WERI-Rb-1 (cell line): ENCODE data around the gene CBLN4.

Experiments used
- DNase-seq: peaks from one replicate; pipeline ENCODE4 v3.0.0-alpha.2; 2020
- H3K27ac ChIP-seq: fragments of 250-450 bp; sonication (Bioruptor Pico); 2 replicates; pipeline ENCODE4 v1.5.1; 2020; ENCODE audit warnings: mild to moderate bottlenecking, moderate library complexity
- H3K27me3 ChIP-seq: fragments of 250-450 bp; sonication (Bioruptor Pico); 2 replicates; pipeline ENCODE4 v1.5.1; 2021; ENCODE audit warnings: mild to moderate bottlenecking, low read depth, moderate library complexity; ENCODE audit not compliant: insufficient read depth, severe bottlenecking
- H3K36me3 ChIP-seq: fragments of 250-450 bp; sonication (Bioruptor Pico); 2 replicates; pipeline ENCODE4 v1.5.1; 2020; ENCODE audit warnings: mild to moderate bottlenecking, moderate library complexity
- H3K4me3 ChIP-seq: 2 replicates; pipeline ENCODE4 v1.5.1; 2011; ENCODE audit warnings: low read depth, mild to moderate bottlenecking, control low read depth, low read length
- H3K9me3 ChIP-seq: fragments of 250-450 bp; sonication (Bioruptor Pico); 2 replicates; pipeline ENCODE4 v1.5.1; 2021; ENCODE audit warnings: mild to moderate bottlenecking, moderate library complexity; ENCODE audit not compliant: severe bottlenecking
- CTCF ChIP-seq: IDR thresholded peaks from 2 replicates; pipeline ENCODE4 v1.5.1; 2011; ENCODE audit warnings: low read depth, mild to moderate bottlenecking, control low read depth, inconsistent platforms, low read length

The CBLN4 gene

GRCh38 chr20:56001890-56002289, 3.4 kb downstream of the CBLN4 start:
- no peak for DNase-seq
- no peak overlapping the region for H3K4me3 ChIP-seq
- peaks cover 79% of the 10 kb centered on the region for H3K27me3 ChIP-seq
- H3K27ac ChIP-seq = no peak overlapping the region
- H3K36me3 ChIP-seq = no peaks in the 10 kb centered on the region
- no peak for TF ChIP-seq CTCF
- no peaks in the 10 kb centered on the region for H3K9me3 ChIP-seq

GRCh38 chr20:56001106-56001785, 4.1 kb downstream of the CBLN4 start:
- no peaks in the 10 kb centered on the region for H3K9me3 ChIP-seq
- DNase-seq = no peak
- TF ChIP-seq CTCF = no peak
- H3K4me3 ChIP-seq = no peak overlapping the region
- H3K27ac ChIP-seq = no peak overlapping the region
- peaks cover 77% of the 10 kb centered on the region for H3K27me3 ChIP-seq
- no peaks in the 10 kb centered on the region for H3K36me3 ChIP-seq

GRCh38 chr20:55978550-55978949, 26.8 kb downstream of the CBLN4 start:
- H3K27me3 ChIP-seq = peaks cover 36% of the 10 kb centered on the region
- H3K4me3 ChIP-seq = no peak overlapping the region
- no peak overlapping the region for H3K27ac ChIP-seq
- no peaks in the 10 kb centered on the region for H3K9me3 ChIP-seq
- no peaks in the 10 kb centered on the region for H3K36me3 ChIP-seq
- TF ChIP-seq CTCF = no peak
- no peak for DNase-seq

GRCh38 chr20:55977690-55978459, 27.4 kb downstream of the CBLN4 start:
- Histone ChIP-seq H3K27me3 (peaks cover 37% of the 10 kb centered on the region), H3K36me3 (no peaks in the 10 kb centered on the region), H3K27ac (no peak overlapping the region), H3K4me3 (no peak overlapping the region), H3K9me3 (no peaks in the 10 kb centered on the region)
- DNase-seq = no peak
- TF ChIP-seq CTCF = no peak

GRCh38 chr20:55974491-55975202, 30.7 kb downstream of the CBLN4 start:
- TF ChIP-seq CTCF = no peak
- Histone ChIP-seq H3K36me3 (no peaks in the 10 kb centered on the region), H3K9me3 (no peaks in the 10 kb centered on the region), H3K4me3 (no peak overlapping the region), H3K27ac (no peak overlapping the region), H3K27me3 (peaks cover 27% of the 10 kb centered on the region)
- DNase-seq = no peak
